ENCODE data around the gene TANGO6. TPM values are rescaled to one million over a fixed set of nuclear protein-coding genes. Genes with fewer than 3 reads are reported as not detected.
"Not testable (repeated sequence)": the region's sequence is repeated elsewhere in the genome, so short reads cannot be mapped to it uniquely, and the experiment has no call there.

TANGO6 gene
- total RNA-seq, 4 donors from 2014 or later: 16.7 to 24.4 (median 20.2) TPM

DNA sequence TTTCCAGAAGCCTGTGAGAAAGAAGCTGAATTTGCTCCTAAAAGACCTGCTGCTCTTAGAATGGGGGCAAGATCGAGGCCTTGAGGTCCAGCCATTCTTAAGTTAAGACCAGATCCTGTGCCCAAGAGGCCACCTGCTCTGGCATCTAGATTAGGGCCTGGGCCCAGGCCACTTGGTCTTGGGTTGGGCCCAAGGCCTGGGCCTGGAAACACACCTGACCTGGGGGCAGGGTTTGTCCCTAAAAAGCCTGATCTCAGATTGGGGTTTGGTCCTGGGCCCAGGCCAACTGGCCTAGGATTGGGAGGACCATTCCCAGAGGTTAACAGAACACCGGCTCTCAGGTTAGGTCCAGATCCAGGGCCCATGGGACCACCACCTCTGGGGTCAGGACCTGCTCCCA is 276.2 kb downstream of the TANGO6 start:
- H3K36me3 ChIP-seq: peaks cover 27 to 42% of the 10 kb centered on the region in 2 donors
- intact Hi-C loops (cut with DNase I): no loop called here
- H3K27ac ChIP-seq: peak overlapping the region in 2 of 3 donors; percentile 4 to 24
- H3K4me1 ChIP-seq: peaks cover 0 to 18% of the 10 kb centered on the region in 2 donors
- TF ChIP-seq, protein P1, sequence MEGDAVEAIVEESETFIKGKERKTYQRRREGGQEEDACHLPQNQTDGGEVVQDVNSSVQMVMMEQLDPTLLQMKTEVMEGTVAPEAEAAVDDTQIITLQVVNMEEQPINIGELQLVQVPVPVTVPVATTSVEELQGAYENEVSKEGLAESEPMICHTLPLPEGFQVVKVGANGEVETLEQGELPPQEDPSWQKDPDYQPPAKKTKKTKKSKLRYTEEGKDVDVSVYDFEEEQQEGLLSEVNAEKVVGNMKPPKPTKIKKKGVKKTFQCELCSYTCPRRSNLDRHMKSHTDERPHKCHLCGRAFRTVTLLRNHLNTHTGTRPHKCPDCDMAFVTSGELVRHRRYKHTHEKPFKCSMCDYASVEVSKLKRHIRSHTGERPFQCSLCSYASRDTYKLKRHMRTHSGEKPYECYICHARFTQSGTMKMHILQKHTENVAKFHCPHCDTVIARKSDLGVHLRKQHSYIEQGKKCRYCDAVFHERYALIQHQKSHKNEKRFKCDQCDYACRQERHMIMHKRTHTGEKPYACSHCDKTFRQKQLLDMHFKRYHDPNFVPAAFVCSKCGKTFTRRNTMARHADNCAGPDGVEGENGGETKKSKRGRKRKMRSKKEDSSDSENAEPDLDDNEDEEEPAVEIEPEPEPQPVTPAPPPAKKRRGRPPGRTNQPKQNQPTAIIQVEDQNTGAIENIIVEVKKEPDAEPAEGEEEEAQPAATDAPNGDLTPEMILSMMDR (IDR thresholded peaks at IDR 0.05): no peak
- no peak for TF ChIP-seq POLR2A (IDR thresholded peaks at IDR 0.05)
- no peaks in the 10 kb centered on the region for H3K9me3 ChIP-seq
- DNase-seq: no peak
- no peaks in the 10 kb centered on the region for H3K27me3 ChIP-seq
- 94% methylated on average over 2 of the region's 2 CpGs; no CpG with 5 or more reads in 1 of the 2 donors for WGBS, 2 donors
- H3K4me3 ChIP-seq (replicated peaks in 1 of 3): no peak overlapping the region

DNA sequence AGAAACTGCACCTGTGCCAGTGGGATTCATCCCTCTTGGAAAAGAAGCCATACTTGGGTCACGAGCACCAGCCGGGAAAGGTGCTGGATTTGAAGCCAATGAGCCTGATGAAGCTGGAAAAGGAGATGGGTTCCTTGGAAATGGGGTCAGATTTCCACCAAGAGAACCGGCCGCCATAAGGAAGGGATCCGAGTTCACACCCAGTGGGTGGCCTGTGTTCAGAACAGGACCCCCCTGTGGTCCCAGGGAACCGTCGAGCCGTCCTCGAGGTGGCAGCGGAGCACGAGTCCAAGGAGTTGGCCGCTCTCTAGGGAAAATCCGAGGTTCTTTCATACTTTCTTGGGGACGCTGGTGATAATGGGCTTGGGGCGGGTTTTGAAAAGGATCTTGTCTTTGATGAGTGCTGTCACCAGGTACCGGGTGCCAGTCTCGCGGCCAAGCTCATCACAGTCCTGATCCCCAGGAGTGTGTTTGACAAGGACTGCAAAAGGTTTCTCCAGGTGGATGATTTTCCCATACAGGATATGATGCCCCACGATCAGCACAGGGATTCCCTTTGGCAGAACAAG is 276.8 kb downstream of the TANGO6 start:
- no peak overlapping the region for H3K4me3 ChIP-seq (replicated peaks in 1 of 3)
- 92 to 95% methylated on average over 19 of the region's 19 CpGs for WGBS, 2 donors
- no peaks in the 10 kb centered on the region for H3K27me3 ChIP-seq
- peaks cover 22 to 36% of the 10 kb centered on the region in 2 donors for H3K36me3 ChIP-seq
- DNase-seq: no peak
- H3K27ac ChIP-seq: peak overlapping the region in 1 of 3 donors; percentile 24
- no peaks in the 10 kb centered on the region for H3K9me3 ChIP-seq
- H3K4me1 ChIP-seq: peaks cover 0 to 18% of the 10 kb centered on the region in 2 donors
- intact Hi-C loops (cut with DNase I): loop anchor here (5.0 kb wide), 2 partner anchors 218 to 273 kb away; no protein-coding TSS in a partner anchor
- TF ChIP-seq, protein P1 (IDR thresholded peaks at IDR 0.05): no peak
- no peak for TF ChIP-seq POLR2A (IDR thresholded peaks at IDR 0.05)

DNA sequence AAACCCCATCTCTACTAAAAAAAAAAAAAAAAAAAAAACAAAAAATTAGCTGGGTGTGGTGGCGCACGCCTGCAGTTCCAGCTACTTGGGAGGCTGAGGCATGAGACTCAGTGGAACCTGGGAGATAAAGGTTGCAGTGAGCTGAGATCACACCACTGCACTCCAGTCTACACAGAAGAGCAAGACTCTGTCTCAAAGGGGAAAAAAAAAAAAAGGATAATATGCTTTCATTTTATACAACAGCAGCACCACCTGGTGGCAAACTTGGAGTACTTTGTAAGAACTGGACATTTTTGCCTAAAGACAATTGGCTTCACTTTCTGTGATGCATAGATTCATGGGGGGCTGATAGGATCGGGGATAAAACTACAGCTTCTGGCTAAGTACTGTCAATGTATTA is 280.6 kb downstream of the TANGO6 start:
- peak; percentile 64 to 74 for DNase-seq
- Histone ChIP-seq H3K36me3 (peaks cover 16 to 18% of the 10 kb centered on the region in 2 donors), H3K4me1 (peaks cover 0 to 6% of the 10 kb centered on the region in 2 donors), H3K27me3 (no peaks in the 10 kb centered on the region), H3K4me3 (replicated peaks in 1 of 3) (no peak overlapping the region), H3K9me3 (no peaks in the 10 kb centered on the region), H3K27ac (no peak overlapping the region)
- intact Hi-C loops (cut with DNase I): loop anchor here (5.0 kb wide), 2 partner anchors 222 to 277 kb away; no protein-coding TSS in a partner anchor
- TF ChIP-seq, protein P1 (IDR thresholded peaks at IDR 0.05): peak; percentile 26 to 93 (median 68)
- no peak for TF ChIP-seq POLR2A (IDR thresholded peaks at IDR 0.05)
- 82 to 85% methylated on average over 3 of the region's 3 CpGs for WGBS, 2 donors

DNA sequence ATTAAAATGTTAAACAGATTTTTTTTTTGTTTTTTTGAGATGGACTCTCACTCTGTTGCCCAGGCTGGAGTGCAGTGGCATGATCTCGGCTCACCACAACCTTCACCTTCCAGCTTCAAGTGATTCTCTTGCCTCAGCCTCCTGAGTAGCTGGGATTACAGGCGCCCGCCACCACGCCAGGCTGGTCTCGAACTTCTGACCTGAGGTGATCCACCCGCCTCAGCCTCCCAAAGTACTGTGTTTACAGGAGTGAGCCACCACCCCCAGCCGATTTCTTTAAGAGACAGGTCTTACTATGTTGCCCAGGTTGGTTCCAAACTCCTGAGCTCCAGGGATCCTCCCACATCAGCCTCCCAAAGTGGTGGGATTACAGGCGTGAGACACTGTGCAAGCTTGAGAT is 281.1 kb downstream of the TANGO6 start:
- H3K27me3 ChIP-seq; H3K27ac ChIP-seq; H3K9me3 ChIP-seq; H3K4me3 ChIP-seq (replicated peaks in 1 of 3); DNase-seq; H3K4me1 ChIP-seq: not testable (repeated sequence)
- intact Hi-C loops (cut with DNase I): loop anchor here (5.0 kb wide), 2 partner anchors 222 to 277 kb away; no protein-coding TSS in a partner anchor
- 95 to 96% methylated on average over 8 of the region's 8 CpGs for WGBS, 2 donors
- peaks cover 16 to 17% of the 10 kb centered on the region in 2 donors for H3K36me3 ChIP-seq

DNA sequence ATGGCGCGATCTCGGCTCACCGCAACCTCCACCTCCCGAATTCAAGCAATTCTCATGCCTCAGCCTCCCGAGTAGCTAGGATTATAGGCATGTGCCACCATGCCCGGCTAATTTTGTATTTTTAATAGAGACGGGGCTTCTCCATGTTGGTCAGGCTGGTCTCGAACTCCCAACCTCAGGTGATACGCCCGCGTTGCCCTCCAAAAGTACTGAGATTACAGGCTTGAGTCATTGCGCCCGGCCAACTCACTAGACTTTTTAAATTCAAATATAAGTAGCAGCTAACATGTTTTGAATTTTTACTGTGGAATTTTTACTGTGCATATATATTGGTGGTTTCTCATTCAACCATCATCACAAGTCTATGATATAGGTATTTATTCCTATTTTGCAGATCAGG is 281.6 kb downstream of the TANGO6 start:
- WGBS, 2 donors: 98% methylated on average over 14 of the region's 14 CpGs
- not testable (repeated sequence) for H3K4me3 ChIP-seq (replicated peaks in 1 of 3)
- intact Hi-C loops (cut with DNase I): loop anchor here (5.0 kb wide), 2 partner anchors 223 to 278 kb away; no protein-coding TSS in a partner anchor

DNA sequence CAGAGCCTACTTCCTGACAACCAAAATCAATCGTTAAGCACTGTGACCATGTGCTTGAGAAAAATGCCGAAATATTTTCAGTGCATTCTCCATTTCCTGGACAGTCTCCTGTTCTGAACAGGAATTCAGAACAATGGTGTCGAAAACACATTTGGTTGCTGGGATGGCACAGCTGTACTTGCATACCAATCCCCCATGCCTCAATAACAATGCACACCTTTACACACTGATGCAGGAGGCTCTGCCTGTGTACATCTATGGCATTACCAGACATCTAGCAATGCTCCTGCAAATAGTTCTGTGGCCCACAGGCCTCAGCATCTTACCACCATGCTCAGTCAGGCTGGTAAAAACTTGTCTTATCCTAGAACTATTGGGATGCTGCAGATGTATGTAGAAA is 282.9 kb downstream of the TANGO6 start:
- no peak overlapping the region for H3K27ac ChIP-seq
- H3K4me3 ChIP-seq (replicated peaks in 1 of 3): no peak overlapping the region
- no peaks in the 10 kb centered on the region for H3K27me3 ChIP-seq
- H3K4me1 ChIP-seq: peaks cover 8 to 9% of the 10 kb centered on the region in 2 donors
- no peak for DNase-seq
- 76% methylated on average over 3 of the region's 3 CpGs for WGBS, 2 donors
- intact Hi-C loops (cut with DNase I): no loop called here
- TF ChIP-seq POLR2A (IDR thresholded peaks at IDR 0.05): no peak
- TF ChIP-seq, protein P1 (IDR thresholded peaks at IDR 0.05): no peak
- H3K36me3 ChIP-seq: peaks cover 0 to 3% of the 10 kb centered on the region in 2 donors
- no peaks in the 10 kb centered on the region for H3K9me3 ChIP-seq

More for the DNA sequence above, 281.6 kb downstream of the TANGO6 start:
- peaks cover 12 to 14% of the 10 kb centered on the region in 2 donors for H3K36me3 ChIP-seq
- not testable (repeated sequence) for H3K9me3 ChIP-seq, DNase-seq, H3K27me3 ChIP-seq, H3K27ac ChIP-seq, H3K4me1 ChIP-seq

DNA sequence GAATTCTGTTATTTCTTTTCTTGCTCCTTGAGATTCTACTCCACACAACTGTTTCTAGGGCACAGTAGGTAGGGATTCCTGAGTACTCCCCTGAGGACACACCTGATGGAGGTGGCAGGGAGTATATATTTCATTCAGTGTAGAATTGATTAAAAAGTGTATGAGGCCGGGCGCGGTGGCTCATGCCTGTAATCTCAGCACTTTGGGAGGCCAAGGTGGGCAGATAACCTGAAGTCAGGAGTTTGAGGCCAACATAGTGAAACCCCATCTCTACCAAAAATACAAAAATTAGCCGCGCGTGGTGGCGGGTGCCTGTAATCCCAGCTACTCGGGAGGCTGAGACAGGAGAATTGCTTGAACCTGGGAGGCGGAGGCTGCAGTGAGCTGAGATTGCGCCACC is 283.5 kb downstream of the TANGO6 start:
- WGBS, 2 donors: 95 to 99% methylated on average over 10 of the region's 10 CpGs
- H3K4me1 ChIP-seq; H3K27me3 ChIP-seq; DNase-seq; H3K9me3 ChIP-seq; H3K27ac ChIP-seq; H3K4me3 ChIP-seq (replicated peaks in 1 of 3); H3K36me3 ChIP-seq; intact Hi-C loops (cut with DNase I): not testable (repeated sequence)
